HTR-8/SVneo (cell line): ENCODE data around the gene CLPTM1L.
"Not testable (repeated sequence)": the region's sequence is repeated elsewhere in the genome, so short reads cannot be mapped to it uniquely, and the experiment has no call there.

Experiments used
- DNase-seq: peaks from one replicate; pipeline ENCODE4 v3.0.0; 2011; ENCODE audit warnings: low spot score, mixed read lengths; ENCODE audit not compliant: insufficient read length
- FAIRE-seq: peaks from 2 replicates; lab custom pipeline; 2011; peaks lifted over from hg19 to GRCh38; lab: Jason Lieb, UNC

Gene CLPTM1L

DNA sequence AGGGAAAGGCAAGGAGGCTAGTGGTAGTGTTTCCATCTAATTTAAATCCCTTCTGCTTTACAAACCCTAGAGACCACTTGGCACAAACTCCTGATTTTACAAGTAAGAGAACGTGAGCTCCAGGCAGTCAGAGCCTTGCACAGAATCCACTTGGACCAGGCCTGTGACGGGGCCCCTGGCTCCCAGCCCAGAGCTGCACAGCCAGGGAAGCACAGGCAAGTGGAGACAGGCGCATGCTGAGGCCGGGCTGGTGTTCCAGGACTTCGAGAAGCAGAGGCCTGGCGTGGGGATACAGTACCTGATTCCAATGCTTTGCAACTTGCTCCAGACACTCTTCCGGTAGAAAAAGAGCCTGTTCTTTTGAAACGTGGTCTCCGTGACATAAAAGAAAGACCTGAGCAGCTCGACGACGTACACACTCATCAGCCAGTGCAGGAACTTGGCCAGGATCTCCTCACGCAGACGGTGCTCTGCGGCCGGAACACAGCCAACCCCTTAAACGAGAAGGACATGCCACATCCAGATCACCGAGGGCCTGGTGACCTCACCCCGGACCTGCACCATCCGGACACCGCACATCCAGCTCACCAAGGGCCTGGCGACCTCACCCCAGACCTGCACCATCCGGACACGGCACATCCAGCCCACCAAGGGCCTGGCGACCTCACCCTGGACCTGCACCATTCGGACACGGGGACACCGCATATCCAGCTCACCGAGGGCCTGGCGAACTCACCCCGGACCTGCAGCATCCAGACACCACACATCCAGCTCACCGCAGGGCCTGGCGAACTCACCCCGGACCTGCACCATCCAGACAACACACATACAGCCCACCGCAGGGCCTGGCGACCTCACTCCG is 62.5 kb downstream of the CLPTM1L start:
- DNase-seq: no peak

DNA sequence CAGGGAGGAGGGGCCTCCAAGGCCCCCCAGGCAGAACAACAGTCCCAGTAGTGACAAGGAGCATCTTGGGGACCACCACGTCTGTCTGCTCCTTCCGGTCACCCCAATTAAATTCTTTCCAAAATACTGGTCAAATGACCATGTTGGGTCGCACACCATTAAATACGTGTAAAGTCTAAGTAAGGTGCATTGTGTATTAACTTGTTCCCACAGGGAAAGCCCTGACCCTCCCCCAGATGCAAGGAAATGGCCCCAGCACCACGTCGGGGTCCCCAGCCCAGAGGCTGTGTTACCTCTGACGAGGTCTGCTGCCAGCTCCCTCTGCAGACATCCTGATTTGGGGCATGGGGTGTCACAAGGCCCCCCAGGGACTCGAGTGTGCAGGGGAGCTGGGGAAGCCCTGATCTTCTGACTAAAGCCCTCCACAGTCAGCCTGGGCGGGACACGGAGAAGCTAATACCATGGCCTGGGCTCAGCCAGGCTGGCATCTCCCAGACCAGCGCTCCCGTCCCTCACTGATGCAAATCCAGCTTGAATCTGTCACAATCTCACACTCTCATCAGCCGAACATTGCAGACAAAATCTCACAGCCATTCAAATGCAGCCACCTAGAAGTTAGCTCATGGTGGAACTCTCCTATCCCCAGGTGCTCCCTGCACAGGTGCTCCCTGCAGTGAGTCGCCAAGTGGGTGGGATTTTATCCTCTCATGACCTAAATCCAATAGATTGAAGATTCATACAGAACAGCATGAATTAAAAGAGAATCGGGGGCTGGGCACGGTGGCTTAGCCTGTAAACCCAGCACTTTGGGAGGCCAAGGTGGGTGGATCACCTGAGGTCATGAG is 63.6 kb downstream of the CLPTM1L start:
- FAIRE-seq: no peak
- DNase-seq: no peak

More for the DNA sequence above, 62.5 kb downstream of the CLPTM1L start:
- peak; percentile 33 for FAIRE-seq

DNA sequence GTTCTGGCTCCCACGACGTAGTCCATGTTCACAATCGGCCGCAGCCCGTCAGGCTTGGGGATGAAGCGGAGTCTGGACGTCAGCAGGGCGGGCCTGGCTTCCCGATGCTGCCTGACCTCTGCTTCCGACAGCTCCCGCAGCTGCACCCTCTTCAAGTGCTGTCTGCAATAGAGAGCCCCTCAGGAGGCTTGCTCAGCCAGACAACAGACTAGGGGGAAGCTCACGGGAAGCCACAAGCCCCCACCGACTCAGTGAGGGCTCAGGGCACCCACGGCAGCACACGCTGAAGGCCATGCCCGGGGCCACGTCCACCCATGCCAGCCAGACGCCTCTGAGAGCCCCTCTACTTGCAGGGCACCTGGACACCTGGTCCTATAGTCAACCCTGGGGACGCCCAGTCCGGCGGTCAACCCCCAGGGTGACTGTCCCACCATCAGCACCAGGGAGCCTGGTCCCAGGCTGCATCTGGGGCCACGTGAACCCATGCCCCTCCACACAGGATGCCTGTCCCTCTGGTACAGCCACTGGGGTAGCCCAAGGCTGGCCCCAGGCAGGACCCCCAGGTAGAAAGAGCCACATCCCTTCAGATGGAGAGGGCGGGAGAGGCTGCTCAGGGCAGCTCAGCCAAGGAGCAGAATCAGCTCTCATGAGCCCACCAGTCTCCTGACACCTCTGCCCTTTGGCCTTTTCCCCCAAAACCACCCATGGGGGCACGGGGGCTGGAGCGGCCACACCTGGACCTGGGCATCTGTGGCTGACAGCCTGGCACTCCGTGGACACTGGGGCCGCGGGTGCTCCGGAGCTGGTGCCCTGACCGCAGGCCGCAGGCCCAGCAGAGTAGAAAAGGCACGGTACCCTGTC is 64.5 kb downstream of the CLPTM1L start:
- no peak for FAIRE-seq
- no peak for DNase-seq

DNA sequence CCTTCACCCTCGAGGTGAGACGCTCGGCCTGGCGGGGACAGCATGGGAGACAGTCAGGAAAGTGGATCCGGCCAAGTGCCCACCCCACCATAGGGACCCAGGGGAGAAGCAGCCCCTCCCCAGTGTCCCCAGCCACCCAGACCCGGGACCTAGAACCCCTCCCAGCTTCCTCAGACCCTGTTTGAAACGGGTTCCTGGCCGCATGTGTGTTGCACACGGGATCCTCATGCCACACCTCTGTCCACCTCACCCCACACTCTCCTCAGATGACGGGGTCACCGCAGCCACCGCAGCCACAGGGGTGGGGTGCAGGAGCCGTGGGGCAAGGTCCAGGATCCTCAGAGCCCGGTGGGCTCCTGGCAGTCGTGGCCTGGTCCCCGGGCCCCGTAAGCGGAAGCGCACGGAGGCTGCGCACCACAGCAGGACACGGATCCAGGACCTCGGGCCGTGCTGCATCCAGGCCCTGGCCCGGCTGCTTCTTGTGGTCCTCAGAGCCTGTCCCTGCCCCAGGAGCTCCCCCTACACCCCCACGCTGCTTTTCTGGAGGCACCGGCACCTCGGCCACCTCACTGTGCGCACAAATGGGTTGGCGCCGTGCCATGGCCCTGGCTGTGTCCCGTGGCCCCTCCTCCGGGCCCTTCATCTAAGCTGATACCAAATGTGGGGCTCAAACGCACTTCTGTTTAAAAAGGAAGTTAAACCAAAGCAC is 65.3 kb downstream of the CLPTM1L start:
- DNase-seq (no peak), FAIRE-seq (no peak)

DNA sequence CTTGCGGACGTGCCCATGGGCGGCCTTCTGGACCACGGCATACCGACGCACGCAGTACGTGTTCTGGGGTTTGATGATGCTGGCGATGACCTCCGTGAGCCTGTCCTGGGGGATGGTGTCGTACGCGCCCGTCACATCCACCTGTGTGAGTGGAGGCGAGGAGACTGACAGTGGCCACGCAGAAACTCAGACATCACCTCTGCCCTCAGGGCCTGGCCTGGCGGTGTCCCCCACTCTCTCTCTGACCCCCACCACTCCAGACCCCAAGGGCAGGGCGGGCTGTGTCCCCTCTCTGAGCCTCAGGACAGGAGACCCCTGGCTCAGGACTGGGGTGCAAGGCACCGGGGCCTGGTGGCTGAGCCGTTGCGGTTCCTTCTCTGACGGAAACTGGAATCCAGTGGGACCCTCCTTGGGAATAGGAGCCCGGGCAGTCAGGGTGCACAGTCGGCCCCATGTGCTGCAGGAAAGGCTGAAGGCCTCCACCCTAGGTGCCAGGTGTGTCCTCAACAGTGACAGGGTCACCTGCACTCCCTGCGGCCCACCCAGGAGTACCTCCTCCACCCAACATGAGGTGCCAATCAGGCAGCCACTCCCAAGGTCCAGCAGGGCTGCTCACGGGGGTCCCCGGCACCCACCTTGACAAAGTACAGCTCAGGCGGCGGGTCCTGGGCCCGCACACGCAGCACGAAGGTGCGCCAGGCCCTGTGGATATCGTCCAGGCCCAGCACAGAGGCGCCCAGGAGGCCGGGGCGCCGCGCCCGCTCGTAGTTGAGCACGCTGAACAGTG is 66.0 kb downstream of the CLPTM1L start:
- DNase-seq: no peak
- FAIRE-seq: no peak

DNA sequence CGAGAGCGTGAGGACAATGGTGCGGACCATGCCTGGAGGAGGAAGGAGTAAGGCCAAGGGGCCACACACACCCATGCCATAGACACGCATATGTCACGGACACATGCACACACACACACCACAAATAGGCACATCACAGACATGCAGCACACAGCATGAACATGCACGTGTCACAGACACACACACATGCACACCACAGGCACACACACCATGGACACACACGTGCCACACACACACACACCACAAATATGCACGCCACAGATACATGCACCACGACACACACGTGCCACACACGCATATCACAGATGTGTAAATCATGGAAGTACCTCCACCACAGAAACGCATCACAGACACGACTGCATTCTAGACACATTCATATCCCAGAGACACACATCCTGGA is 66.7 kb downstream of the CLPTM1L start:
- peak; percentile 94 for FAIRE-seq
- no peak for DNase-seq

DNA sequence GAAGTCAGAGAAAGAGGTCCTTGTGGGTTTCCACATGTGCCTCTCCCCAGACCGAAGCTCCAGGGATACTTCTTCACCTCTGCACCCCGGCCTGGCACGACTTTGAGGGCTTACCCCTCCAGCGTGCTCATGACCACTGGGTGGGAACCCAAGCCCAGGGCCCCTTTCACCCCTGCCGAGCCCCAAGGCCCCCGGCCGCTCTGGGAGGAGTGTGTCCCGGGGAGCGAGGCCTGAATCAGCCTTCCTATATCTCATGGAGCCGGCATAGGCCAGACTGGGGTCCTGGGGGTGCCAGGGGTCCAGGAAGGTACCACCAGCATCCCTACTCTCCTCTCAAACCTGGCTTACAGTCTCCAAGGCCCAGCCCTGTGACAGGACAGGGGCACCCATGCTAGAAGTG is 67.1 kb downstream of the CLPTM1L start:
- FAIRE-seq: no peak
- DNase-seq: no peak

DNA sequence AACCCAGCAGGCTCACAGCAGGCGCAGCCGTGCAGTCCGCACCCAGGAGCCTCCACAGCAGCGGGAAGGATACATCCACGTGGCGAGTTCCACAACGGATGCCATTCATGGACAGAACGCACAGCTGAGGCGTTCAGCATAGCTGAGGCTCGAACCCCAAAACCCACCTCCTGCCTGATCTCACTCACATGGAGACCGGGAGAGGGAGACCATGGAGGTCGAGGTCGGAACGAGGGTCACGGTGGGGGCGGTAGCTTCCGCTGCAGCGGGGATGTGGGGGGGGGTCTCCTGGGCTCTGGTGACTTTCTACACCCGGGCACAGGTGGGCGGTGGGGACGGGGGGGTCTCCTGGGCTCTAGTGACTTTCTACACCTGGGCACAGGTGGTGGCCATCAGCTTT is 67.6 kb downstream of the CLPTM1L start:
- DNase-seq (no peak), FAIRE-seq (no peak)

DNA sequence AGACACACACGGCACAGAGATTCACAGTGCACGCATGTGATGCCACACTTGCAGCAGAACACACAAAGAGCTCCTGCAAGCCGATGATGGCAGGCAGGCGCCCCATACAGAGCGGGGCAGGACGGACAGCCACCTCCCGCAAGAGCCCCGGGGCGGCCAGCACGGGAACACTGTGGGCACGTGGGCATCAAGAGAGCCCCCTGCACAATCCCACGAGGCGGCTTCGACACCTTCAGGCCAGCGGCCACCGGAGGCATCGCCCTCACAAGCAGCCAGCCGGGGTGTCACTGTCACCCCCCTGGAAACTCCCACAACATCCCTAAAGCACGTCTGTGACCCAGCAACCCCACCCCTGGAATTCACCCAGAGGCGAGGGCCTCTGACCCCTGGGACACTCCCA is 68.0 kb downstream of the CLPTM1L start:
- FAIRE-seq (no peak), DNase-seq (no peak)

DNA sequence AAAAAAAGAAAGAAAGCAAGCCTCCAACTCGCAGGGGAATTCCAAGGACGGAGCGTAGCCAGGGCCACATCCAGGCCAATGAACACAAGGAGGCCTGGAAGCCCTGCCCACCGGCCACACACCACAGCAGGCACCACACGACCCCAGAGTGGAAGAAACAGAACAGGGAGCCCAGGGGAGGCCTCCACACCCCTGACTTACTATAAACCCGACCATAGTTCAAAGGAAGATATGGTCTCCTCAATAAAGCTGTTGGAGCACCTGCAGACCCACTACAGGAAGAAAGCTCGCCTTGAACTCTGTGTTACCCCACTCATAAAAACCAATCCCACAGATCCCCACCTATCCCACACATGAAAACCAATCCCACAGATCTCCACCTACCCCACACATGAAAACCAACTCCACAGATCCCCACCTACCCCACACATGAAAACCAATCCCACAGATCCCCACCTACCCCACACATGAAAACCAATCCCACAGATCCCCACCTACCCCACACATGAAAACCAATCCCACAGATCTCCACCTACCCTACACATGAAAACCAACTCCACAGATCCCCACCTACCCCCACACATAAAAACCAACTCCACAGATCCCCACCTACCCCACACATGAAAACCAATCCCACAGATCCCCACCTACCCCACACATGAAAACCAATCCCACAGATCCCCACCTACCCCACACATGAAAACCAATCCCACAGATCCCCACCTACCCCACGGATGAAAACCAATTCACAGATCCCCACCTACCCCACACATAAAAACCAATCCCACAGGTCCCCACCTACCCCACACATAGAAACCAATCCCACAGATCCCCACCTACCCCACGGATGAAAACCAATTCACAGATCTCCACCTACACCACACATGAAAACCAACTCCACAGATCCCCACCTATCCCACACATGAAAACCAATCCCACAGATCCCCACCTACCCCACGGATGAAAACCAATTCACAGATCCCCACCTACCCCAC is 69.2 kb downstream of the CLPTM1L start:
- DNase-seq, FAIRE-seq: not testable (repeated sequence)

DNA sequence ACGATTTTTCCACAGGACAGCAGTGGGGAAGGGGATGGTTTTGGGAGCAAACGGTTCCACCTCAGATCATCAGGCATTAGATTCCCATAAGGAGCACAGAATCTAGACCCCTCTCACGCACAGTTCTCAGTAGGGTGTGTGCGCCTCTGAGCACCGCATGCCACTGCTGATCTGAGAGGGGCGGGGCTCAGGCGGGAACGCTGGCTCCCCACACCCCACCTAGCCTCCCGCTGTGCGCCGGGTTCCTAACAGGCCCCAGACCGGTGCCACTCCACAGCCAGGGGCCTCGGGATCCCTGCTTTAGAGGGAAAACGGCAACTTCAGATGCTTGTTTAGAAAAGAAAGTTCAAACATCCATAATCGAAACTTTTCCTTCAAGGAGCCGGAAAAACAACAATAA is 70.4 kb downstream of the CLPTM1L start:
- no peak for DNase-seq
- no peak for FAIRE-seq

DNA sequence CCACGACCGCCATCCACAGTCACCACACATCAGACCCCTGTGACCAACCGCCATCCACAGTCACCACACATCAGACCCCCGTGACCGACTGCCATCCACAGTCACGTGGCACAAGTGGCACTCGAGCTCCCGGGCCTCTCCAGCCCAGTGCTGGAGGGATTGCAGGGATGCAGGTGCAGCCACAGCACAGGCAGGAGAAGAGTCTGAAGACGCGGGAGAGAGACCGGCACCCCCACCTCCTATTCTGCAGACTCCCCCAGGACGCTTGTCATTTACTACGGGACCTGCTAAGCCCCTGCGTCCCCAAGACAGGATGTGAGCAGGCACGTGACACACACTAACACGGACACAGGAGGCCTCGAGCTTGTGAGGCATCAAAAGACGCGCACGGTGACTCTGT is 71.2 kb downstream of the CLPTM1L start:
- DNase-seq (no peak), FAIRE-seq (no peak)

DNA sequence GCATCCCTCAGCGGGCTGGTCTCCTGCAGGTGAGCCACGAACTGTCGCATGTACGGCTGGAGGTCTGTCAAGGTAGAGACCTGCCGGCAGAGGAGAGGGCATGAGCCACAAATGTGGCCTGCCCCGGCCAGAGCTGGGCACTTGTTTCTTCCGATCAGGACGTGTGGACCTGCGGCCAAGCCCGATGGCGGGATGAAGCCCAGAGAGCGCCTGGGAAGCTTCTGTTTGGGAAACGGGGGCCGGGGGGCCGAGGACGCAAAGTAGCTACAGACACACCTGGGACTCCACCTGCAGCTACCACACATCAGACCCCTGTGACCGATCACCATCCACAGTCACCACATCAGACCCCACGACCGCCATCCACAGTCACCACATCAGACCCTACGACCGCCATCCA is 72.7 kb downstream of the CLPTM1L start:
- no peak for FAIRE-seq
- DNase-seq: no peak

DNA sequence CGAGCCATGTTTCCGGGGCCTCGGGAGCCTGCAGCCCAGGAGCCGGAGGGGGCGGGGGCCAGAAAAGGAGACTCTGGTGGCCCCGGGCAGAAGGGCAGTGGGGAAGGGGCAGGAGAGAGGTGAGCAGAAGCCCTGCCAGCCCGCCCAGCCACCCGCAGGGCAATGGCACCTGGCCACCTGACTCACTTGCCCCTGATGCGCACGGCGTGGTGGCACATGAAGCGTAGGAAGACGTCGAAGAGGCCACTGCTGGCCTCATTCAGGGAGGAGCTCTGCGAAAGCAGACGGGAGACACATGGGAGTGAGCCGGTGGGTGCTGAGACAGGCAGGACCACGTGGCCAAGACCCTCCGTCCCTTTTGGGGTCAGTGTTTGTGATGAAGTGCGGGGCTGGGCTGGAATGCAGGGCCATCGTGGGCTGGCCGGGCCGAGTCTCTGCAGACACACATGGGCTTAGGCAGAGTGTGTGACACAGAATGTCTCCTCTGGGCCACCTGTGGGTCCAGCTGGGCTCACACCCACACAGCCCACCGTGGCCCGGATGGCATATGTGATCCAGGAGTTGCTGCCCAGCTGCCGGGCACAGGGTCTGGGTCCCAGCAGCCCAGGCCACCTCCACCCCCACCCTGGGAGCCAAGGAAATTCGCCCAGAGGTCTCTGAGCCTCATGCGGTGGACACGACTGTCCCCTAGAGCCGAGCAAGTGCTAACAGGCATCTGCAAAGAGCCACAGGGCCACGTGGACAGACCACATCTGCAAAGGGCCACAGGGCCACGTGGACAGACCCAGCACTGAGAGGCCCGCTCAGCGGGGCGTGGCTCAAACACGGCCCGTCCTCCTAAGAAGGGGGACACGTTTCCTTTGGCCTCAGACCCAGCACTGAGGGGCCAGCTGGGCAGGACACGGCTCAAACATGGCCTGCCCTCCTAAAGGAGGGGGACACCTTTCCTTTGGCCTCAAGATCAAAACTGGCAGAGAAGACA is 73.7 kb downstream of the CLPTM1L start:
- DNase-seq (no peak), FAIRE-seq (no peak)

DNA sequence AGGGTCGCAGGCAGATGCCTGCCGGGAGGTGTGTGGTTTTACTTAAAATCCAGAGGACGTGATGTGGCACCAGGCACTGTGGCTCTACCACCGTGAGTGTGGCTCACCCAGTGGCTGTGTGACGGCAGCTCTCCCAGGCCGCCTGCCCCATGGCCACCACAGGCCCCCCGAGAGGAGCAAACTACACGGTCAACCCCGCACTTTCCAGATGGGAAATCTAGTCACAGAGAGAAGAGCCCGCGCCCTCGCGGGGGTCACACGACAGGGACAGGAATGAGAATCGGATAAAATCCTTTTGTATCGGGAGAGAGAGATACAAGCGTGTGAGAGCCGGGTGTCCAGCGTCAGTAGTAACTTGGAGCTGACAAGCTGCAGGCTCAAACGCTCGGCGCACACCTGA is 74.5 kb downstream of the CLPTM1L start:
- FAIRE-seq (no peak), DNase-seq (no peak)

DNA sequence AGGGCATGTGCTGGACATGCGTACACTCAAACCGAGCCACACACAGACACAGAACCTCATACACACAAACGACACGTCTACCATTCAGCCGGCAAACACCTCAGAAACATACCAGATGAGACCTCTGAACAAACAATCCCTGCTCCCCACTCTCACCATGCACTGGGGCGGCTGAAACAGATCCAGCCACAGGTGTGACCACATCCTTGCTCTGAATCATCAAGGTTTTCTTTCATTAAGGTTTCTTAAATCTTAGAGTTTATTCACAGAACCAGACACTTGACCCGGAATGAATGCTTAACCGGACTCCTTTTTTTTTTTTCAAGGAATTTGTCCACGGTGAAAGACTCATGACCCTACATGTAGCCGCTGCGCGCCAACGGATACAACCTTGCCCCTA is 76.2 kb downstream of the CLPTM1L start:
- DNase-seq (no peak), FAIRE-seq (no peak)

DNA sequence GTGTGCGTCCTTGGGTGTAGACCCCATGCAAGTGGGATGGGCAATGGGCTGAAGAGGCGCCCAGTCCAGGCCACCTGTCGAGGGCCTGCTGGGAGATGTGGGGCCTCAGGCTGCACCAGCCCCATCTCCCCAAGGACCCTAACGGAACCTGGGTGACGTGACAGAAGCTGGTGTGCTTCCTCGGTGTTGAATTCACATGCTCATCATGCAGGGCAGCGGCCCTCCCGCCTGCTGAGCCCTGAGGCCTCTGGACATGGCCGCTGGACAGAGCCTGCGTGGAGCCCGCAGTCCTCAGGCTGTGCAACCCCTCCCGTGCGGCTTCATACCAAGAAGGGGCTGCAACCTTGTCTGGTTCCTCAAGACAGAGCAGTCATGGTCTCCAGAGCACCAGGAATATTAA is 76.8 kb downstream of the CLPTM1L start:
- FAIRE-seq (no peak), DNase-seq (no peak)
